GM18502 (cell line): ENCODE measurements around the gene GPLD1.

ENCODE experiments used
- ATAC-seq: cut with Tn5 transposase; IDR thresholded peaks from one replicate; pipeline ENCODE4 v1.9.1; 2021; ENCODE audit warnings: mild to moderate bottlenecking; ENCODE audit not compliant: unreplicated experiment, poor library complexity

GPLD1 gene

DNA sequence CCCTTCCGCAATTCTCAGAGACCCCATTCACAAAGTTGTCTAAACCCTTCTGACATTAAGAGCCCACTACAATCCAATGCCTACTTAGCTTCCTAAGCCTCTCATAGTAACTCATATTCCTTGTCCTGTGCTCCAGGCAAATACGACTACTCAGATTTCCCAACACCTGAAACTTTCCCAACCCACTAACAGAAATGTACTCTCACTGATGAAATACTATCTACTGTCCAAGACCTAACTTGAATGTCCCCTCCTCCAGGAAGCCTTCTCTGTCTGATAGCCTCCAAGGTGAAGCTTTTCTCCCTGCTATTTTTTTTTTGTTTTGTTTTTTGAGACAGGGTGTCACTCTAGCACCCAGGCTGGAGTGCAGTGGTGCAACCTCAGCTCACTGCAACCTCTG lies 30.4 kb downstream of the GPLD1 start:
- no peak for ATAC-seq

DNA sequence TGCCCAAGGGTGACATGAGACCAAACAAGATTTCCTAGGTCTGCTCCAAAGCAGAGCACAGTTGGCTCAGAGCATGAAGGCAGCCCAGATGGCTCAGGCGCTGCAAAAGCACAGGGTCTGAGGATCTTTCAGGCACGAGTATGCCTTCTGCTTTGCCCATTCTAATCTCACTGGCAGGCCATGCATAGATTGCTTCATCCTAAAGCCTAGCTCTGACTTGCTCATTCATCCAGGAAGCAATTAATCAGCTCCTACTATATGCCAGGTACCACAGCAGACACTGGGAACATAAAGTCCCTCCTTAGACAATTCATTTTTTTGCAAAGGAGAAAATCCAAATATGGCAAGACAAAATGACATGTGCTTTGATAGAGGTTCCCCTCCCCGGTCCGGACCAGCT lies 31.2 kb downstream of the GPLD1 start:
- no peak for ATAC-seq

DNA sequence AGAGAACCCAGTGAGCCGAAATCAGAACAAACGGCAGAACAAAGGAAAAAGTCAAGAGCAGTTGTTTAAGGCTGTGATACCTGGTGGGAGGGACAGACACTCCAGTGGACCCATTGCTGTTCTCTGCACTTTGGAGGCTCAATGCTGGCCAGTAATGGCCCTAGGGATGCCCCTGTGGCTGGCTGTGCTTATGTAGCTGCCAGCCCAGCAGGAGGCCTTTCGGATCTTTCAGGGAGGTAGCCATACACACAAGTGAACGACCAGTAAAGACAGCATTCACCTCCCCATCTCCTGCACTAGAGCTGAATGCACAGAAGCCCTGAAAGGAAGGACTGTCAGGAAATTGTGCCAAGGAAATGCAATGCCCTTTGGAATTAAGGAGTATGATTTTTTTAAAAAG lies 34.3 kb downstream of the GPLD1 start:
- no peak for ATAC-seq

DNA sequence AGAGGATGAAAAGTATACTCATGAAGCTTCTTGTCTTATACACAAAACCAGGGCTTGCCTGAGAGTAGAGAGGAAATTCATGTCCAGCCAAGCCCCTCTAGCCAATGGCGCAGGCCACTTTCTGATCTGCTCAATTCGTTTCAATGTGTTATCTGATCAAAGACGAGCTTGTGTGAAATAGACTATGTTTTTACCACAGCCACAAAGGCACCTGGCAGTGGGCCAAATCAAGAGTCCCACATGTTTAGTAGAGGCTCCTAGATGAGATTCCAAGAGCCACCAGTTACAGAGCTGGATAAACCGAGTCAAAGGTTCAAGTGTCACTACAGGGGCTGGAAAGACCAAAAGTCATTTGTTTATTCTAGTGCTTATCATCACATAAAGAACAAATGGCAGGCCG lies 34.9 kb downstream of the GPLD1 start:
- no peak for ATAC-seq

DNA sequence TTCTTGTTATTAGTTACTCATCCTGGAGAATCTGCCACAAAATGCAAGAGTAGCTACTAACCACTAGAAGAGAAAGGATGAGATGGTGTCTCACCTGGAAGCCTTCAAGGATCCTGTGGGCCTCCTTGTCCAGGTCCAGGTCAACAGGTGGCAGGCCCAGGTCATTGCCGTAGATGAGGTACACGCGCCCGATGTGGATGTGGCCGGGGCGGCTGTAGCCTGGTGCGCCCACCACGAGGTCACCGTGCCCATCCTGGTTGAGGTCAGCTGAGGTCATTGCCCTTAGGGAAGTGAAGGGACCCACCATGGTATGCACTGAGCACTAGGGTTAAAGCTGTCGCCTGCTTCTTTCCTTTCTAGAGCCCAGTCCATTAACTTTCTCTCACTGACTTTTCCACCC lies 35.5 kb downstream of the GPLD1 start:
- no peak for ATAC-seq

DNA sequence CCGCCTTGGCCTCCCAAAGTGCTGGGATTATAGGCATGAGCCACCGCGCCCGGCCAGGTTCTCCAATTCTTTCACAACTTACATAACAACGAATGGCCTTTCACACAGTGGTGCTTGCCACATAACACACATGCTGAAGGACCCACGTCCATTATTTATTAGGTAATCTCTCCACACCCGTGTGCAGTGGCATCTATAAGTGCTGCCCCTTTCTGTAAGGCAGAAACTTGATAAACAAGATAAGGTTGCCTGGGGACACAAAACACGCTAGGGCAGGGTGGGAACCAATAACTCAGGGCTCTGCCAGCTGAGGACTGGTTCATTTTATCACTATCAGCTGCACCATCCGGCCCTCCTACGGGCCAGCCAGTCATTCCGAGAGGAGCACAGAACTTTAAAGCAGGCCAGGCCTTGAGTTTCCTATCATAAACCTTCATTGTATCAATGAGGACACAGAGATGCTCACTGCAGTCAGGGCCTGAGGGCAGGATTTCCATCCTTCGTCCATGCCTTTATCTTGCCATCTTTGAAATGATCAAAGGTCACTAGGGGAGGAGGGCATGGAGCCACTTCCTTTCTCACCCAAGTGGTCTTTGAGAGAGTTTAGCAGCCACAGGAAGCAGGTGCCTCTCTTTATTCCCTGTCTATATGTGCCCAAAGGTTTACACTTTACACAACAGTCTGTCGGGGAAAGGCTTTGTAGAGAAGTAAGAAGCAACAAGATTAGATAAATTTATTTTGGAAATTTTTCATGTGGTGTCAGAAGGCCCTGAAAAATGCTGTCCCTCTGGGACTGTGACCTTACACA lies 37.6 kb downstream of the GPLD1 start:
- no peak for ATAC-seq

DNA sequence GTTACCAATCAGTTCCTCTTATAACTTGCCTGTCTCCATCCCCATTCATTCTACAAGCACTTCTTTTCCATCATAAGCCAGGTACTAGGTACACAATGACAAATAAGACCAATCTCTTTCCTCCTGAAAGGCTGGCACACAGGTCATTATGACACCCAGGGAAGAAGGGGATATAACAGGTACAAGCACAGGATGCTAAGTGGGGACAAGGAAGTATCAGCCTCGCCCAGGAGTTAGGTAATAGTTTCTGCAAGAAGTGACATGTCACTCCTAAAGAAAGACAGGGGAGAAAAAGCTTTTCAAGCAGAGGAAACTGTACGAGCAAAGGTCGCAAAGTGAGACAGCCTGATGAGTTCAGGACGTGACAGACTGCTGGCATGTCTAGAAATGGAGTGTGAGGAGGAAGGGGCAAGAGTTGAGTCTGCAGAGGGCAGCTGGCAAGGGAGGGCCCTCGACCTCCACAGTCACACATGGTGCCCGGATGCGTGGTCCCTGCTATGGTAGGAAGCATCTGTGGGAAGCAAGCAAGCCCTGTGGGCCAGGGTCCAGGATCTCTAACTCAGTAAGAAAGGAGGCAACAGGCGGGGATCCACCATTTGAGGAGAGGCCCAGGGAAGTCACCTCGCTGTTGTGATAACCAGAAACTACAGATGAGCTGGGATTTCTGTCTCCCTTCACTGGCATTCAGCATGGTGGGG lies 40.4 kb downstream of the GPLD1 start:
- ATAC-seq: no peak

DNA sequence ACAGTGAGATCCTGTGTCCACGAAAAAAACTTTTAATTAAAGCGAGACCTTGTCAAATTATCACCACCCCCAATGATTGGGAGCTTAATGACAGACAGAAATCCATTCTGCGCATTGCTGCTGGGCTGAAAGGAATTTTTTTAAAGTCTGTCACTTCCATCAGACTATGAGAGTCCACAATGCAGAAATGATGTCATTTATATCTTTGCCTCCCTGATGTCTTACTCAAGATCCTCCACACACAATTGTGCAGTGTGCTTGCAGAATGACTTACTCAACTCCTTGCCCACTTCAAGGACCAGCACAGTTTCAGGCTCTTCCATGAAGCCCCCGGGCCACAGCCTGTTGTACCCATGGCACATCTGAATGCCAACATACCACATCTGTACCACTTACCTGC lies 41.0 kb downstream of the GPLD1 start:
- ATAC-seq: no peak

DNA sequence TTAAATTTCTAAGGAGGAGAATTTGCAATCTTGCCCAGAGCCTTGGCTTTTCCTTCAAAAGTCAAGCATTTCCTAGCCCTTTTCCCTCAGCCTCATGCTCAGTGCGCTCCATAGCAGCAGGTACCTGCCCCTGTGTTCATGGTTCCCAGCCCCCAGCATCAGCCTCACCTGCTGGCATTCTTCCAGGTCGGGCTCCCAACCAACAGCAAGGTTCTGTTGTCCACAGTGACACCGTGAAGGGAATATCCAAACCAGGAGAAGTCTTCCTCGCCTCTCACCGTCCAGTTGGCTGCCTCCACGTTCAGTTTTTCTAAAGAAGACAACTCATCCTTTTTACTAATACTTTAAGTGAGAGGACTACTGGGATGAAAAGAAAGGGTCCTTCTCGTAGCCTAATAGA lies 42.7 kb downstream of the GPLD1 start:
- ATAC-seq: no peak

DNA sequence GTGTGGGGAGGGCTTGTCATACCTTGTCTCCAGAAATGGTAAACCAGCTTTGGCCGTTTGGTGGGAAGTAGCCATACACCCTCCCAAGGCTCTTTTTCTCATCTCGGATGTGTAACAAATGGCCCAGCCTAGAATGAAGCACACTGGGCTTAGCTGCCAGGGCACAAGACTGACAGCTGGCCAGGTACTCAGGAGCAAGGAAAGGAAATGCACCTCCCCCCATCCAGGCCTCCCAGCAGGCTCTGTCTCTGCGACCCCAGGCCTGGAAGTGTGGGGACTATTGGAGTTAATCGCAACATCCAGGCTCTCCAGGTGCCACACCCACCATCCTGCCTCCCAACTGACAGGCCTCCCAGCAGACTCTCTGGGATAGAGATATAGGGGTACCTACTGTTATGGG lies 43.7 kb downstream of the GPLD1 start:
- no peak for ATAC-seq

DNA sequence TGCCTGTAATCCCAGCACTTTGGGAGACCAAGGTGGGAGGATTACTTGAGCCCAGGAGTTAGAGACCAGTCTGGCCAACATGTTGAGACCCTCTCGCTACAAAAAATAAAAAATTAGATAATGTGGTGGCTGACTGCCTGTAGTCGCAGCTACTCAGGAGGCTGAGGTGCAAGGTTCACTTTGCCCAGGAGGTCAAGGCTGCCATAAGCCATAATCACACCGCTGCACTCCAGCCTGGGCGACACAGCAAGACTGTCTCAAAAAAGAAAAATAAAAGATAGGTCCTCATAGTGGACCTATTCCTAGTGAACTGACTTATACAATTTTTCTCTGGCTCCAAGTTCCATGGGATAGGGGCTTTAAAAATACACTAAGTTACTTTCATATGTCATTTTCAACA lies 44.8 kb downstream of the GPLD1 start:
- ATAC-seq: no peak

DNA sequence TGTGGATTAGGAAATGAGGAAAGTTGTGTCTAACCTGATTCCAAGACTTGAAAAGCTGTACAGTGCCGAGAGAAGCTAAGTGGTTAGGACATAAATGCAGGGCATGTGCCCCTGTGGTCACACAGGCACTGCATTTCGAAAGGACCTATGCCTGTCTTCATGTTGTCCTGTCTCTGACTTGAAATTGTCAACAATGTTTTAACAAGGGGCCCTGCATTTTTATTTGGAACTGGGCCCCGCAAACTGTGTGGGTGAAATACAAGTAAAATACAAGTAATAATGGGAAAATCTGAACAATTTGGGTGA lies 47.8 kb downstream of the GPLD1 start:
- ATAC-seq: no peak

DNA sequence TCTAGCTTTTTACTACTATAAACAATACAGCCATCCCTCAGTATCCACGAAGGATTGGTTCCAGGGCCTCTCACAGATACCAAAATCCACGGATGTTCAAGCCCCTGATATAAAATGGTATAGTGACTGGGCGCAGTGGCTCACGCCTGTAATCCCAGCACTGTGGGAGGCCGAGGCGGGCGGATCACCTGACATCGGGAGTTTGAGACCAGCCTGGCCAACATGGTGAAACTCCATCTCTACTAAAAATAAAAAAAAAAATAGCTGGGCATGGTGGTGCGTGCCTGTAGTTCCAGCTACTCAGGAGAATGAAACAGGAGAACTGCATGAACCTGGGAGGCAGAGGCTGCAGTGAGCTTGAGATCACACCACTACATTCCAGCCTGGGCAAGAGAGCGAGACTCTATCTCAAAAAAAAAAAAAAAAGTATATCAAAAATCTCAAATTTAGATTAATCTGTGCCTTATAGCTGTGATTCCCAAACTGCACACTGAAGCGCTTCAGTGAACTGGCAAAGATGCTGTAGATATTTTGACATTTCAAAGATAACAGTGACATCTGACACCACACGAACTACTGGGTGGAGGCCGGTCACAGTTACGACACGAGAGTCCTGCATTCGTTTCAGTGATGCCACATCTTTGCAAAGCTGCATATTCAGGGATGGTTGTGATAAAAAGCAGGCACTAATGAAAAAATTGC lies 48.3 kb downstream of the GPLD1 start:
- no peak for ATAC-seq

DNA sequence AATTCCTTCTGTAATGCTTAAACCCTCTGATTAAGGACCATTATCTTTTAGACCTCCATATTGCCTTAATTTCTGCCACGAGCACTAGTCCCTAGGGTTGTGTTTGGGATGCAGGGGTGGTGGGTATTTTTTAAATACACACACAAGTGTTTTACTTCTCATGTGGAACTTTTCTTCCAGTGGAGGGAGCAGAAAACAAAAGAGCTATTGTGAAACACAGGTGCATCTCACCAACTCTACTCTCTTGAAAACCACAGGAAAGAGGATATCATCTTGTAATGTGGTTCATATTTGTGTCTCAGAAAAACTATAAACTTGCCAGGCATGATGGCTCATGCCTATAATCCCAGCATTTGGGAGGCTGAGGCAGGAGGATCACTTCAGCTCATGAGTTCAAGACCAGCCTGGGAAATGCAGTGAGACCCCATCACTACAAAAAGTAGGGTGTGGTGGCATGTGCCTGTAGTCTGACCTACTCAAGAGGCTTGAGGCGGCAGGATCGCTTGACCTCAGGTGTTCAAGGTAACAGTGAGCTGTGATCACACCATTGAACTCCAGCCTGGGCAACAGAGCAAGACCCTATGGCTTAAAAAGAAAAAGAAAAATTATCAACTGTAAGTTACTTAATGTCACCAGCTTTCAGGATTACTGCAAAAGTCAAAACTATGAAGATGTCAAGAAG lies 49.4 kb downstream of the GPLD1 start:
- ATAC-seq: no peak

DNA sequence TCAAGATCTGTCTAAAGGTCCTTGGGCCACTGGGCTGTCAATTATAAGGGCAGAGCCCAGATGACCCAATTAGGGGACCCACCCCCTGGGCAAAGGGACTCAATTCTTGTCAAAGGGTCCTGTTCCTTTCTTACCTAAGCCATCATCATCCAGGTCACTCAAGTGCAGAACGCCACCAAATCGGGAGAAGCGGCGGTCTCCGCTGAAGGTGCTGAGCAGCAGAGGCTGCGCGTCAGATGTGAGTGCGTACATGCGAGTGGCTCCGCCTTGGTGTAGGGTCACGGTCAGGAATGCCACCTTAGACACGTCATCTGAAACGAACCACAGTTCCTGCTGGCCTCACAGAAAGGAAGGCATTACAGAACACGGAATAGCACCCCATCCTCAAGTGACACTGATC lies 52.4 kb downstream of the GPLD1 start:
- no peak for ATAC-seq

DNA sequence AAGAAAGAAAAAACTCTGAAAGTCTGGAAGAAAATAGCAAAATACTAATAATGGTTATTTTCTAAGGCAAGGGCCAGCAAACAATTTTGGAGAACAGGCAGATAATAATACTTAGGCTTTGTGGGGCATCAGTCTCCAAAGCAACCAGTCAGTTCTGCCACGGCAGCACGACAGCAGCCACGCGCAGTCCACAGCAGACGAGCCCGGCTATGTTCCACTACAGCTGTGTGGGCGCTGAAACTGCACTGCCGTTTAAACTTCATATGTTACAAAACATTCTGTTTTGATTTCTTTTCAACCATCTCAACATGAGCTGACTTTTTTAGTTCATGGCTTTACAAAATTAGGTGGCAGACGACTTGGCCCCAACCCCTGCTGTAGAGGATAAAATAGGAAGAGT lies 56.8 kb downstream of the GPLD1 start:
- ATAC-seq: no peak

DNA sequence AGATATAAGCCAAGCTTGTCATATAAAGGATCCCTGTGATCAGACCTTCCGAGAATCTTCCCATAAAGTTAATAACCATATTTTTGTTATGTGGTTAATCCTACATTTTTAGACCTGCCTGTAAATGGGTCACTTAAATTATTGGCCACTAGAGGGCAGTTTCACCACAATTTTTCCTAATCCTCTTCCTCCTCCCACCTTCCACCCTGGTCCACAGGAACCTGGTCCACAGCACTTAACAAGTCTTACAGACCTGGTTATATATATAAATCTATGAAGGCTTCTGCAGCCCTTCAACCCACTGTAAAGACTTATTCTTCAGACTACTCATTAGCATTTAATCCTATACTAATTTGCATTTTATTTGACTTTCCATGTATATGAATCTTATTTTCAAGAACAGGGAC lies 58.3 kb downstream of the GPLD1 start:
- ATAC-seq: no peak

DNA sequence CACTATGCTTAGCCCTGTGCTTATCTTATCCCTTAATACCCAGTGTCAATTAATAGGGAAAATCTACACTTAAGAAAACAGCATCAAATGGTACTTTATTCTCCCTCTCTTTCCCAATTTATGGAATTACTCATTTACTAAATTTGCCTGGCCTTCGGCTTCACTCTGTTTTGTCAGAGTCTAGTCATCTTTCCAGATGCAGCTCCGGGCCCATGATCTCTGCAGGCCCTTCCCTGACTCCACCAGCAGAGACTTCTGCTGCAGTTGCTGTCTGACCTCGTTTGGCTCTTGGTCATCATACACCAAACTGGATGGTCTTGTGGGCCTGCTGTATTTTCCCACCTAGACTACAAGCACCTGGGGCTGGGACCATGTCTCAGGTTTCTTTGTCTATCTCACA lies 59.3 kb downstream of the GPLD1 start:
- no peak for ATAC-seq

DNA sequence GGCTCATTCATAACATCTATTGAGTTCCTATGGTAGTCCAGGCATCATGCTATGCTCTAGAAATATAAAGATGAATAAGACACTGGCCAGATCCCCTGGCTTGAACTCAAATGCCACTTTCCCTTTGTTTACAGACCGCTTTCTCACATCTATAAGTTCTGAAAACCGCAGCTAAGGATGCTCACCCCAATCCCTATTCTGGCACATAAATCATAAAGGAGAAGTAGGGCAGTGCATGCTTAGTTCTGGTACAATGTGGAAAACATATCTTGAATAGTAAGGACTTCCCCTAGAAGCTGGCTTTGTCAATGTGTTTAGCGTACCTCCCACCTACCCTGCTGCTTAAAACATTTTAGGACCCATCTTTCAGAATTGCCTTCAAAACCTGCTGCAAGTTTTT lies 60.2 kb downstream of the GPLD1 start:
- ATAC-seq: no peak

DNA sequence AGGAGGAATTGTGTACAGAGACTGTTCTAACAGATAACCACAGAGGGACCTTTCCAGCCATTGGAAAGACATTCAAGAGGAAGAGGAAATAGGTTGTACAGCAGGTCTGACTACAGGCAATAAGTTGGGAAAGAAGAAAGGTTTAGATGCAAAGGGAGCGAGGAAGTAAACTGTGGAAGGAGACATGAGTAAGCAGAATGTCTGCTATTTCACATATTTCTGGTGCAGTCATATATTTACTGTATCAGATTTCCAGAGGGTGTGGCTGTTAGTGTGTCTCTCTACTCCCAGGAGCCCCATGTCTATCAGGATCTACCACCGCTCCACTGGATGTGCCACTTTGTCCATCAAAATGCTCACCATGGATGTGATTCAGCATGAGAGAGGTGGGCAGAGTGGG lies 60.8 kb downstream of the GPLD1 start:
- ATAC-seq: no peak
